Left ventricle myocardium inferior (tissue), 1 donor: ENCODE results near the gene DUSP1. TPM values are rescaled to one million over a fixed set of nuclear protein-coding genes. Genes with fewer than 3 reads are reported as not detected.

ENCODE experiments used
- DNase-seq: peaks from one replicate; pipeline ENCODE4 v3.0.0-alpha.2; 2020
- H3K27ac ChIP-seq: fragments of 200-600 bp; replicated peaks from 2 replicates; pipeline ENCODE4 v1.8.0; 2021
- H3K27me3 ChIP-seq: fragments of 200-600 bp; 2 replicates; pipeline ENCODE4 v1.8.0; 2021; ENCODE audit warnings: low read depth
- H3K36me3 ChIP-seq: fragments of 200-600 bp; 2 replicates; pipeline ENCODE4 v1.8.0; 2021
- H3K4me1 ChIP-seq: fragments of 200-600 bp; 2 replicates; pipeline ENCODE4 v1.8.0; 2021
- H3K4me3 ChIP-seq: fragments of 200-600 bp; 2 replicates; pipeline ENCODE4 v1.8.0; 2021; ENCODE audit warnings: mild to moderate bottlenecking, moderate library complexity
- H3K9me3 ChIP-seq: fragments of 200-600 bp; replicated peaks from 2 replicates; pipeline ENCODE4 v1.8.0; 2021
- CTCF ChIP-seq: fragments of 200-600 bp; IDR thresholded peaks from 2 replicates; pipeline ENCODE4 v1.8.0; 2021; ENCODE audit warnings: antibody characterized with exemption, mild to moderate bottlenecking, borderline replicate concordance
- intact Hi-C: fragments of 100-400 bp; cut with micrococcal nuclease; formaldehyde crosslinking; loops from one replicate; pipeline ENCODE4 v1.11.0; 2022
- total RNA-seq: library from RNA; stranded (reverse); fragmentation: NEBNext Ultra II Directional; extraction: Animal tissue kit (Norgen Biotek cat#: 25700); gene quantifications from one replicate; pipeline ENCODE4 v1.2.1, GENCODE V29; 2021
- donor health status: DM: no; HTN: yes; CAD: no; lungs with severe emphysema.

Gene DUSP1
- total RNA-seq, 1 donor from 2014 or later, result 85.0 TPM

- TF ChIP-seq CTCF, result no peak
- peak overlapping the region; percentile 98 for H3K27ac ChIP-seq
- H3K4me1 ChIP-seq, result peaks cover 85% of the 10 kb centered on the region
- intact Hi-C loops, result no loop called here
- H3K9me3 ChIP-seq, result no peaks in the 10 kb centered on the region
- H3K4me3 ChIP-seq, result peak overlapping the region; percentile 84
- no peak for DNase-seq
- no peaks in the 10 kb centered on the region for H3K27me3 ChIP-seq
- H3K36me3 ChIP-seq, result peaks cover 34% of the 10 kb centered on the region
Observed at GRCh38 chr5:172768573-172769341, 2.2 kb downstream of the DUSP1 start.

- DNase-seq, result no peak
- intact Hi-C loops, result no loop called here
- H3K36me3 ChIP-seq, result peaks cover 34% of the 10 kb centered on the region
- no peaks in the 10 kb centered on the region for H3K9me3 ChIP-seq
- no peak for TF ChIP-seq CTCF
- peak overlapping the region; percentile 98 for H3K27ac ChIP-seq
- no peaks in the 10 kb centered on the region for H3K27me3 ChIP-seq
- H3K4me1 ChIP-seq, result peaks cover 85% of the 10 kb centered on the region
- H3K4me3 ChIP-seq, result peak overlapping the region; percentile 84
Observed at GRCh38 chr5:172768098-172768572, 2.9 kb downstream of the DUSP1 start.

GRCh38 chr5:172766287-172767108, 4.5 kb downstream of the DUSP1 start:
- intact Hi-C loops, result loop anchor here (2.0 kb wide), 1 partner anchor 50 kb away; no protein-coding TSS in a partner anchor
- TF ChIP-seq CTCF, result no peak
- Histone ChIP-seq H3K36me3 (peaks cover 34% of the 10 kb centered on the region), H3K27ac (peak overlapping the region; percentile 98), H3K27me3 (no peaks in the 10 kb centered on the region), H3K4me3 (peak overlapping the region; percentile 84), H3K9me3 (no peaks in the 10 kb centered on the region), H3K4me1 (peaks cover 71% of the 10 kb centered on the region)
- peak; percentile 69 for DNase-seq

- intact Hi-C loops, result loop anchor here (2.0 kb wide), 1 partner anchor 49 kb away; no protein-coding TSS in a partner anchor
- peaks cover 34% of the 10 kb centered on the region for H3K36me3 ChIP-seq
- no peak for TF ChIP-seq CTCF
- DNase-seq, result no peak
- H3K9me3 ChIP-seq, result no peaks in the 10 kb centered on the region
- H3K4me3 ChIP-seq, result peak overlapping the region; percentile 84
- H3K27ac ChIP-seq, result peak overlapping the region; percentile 98
- peaks cover 68% of the 10 kb centered on the region for H3K4me1 ChIP-seq
- H3K27me3 ChIP-seq, result no peaks in the 10 kb centered on the region
Observed at GRCh38 chr5:172765766-172766286, 5.2 kb downstream of the DUSP1 start.
